Endometrium (tissue), 2 donors: Measurements from ENCODE around the gene LINGO3.

Experiments used
- FAIRE-seq: peaks from 2 replicates; lab custom pipeline; 2012; peaks lifted over from hg19 to GRCh38; lab: Jason Lieb, UNC
- donor health status: control.
- donor health status: control.

LINGO3 gene

GRCh38 chr19:2326699-2327360 is 18.9 kb upstream of the LINGO3 start:
- no peak for FAIRE-seq

GRCh38 chr19:2325281-2326046 is 17.5 kb upstream of the LINGO3 start:
- no peak for FAIRE-seq

GRCh38 chr19:2324220-2324948 is 16.4 kb upstream of the LINGO3 start:
- no peak for FAIRE-seq

GRCh38 chr19:2323707-2324106 is 15.8 kb upstream of the LINGO3 start:
- FAIRE-seq: no peak

GRCh38 chr19:2321565-2322283 is 13.8 kb upstream of the LINGO3 start:
- FAIRE-seq: no peak

GRCh38 chr19:2320939-2321338 is 13.0 kb upstream of the LINGO3 start:
- FAIRE-seq: no peak

- FAIRE-seq: no peak
These were observed 12.1 kb upstream of the LINGO3 start for GRCh38 chr19:2320049-2320448.

GRCh38 chr19:2319551-2319950 is 11.6 kb upstream of the LINGO3 start:
- FAIRE-seq: no peak

- FAIRE-seq: no peak
These were observed 11.0 kb upstream of the LINGO3 start for GRCh38 chr19:2318923-2319322.

GRCh38 chr19:2317756-2318155 is 9.8 kb upstream of the LINGO3 start:
- FAIRE-seq: no peak

GRCh38 chr19:2317300-2317699 is 9.3 kb upstream of the LINGO3 start:
- FAIRE-seq: no peak

GRCh38 chr19:2315818-2316353 is 7.9 kb upstream of the LINGO3 start:
- no peak for FAIRE-seq

- no peak for FAIRE-seq
These were observed 7.3 kb upstream of the LINGO3 start for GRCh38 chr19:2315121-2315817.

- no peak for FAIRE-seq
These were observed 5.0 kb upstream of the LINGO3 start for GRCh38 chr19:2312820-2313501.

GRCh38 chr19:2311093-2311492 is 3.1 kb upstream of the LINGO3 start:
- FAIRE-seq: no peak

- FAIRE-seq: no peak
These were observed 1.9 kb upstream of the LINGO3 start for GRCh38 chr19:2309734-2310362.

GRCh38 chr19:2307518-2308012 is 389 bp downstream of the LINGO3 start:
- no peak for FAIRE-seq

GRCh38 chr19:2306971-2307370 is 983 bp downstream of the LINGO3 start:
- FAIRE-seq: no peak

- no peak for FAIRE-seq
These were observed 1.6 kb downstream of the LINGO3 start for GRCh38 chr19:2306281-2306806.
